WTC11 (cell line): ENCODE results near the gene NRROS.

Source experiments
- EMX1 ChIP-seq: fragments of 250-450 bp; sonication (Bioruptor Pico); IDR thresholded peaks from 2 replicates; pipeline ENCODE4 v1.8.0; 2021; ENCODE audit warnings: mild to moderate bottlenecking
- ETV6 ChIP-seq: sonication (generic); formaldehyde crosslinking; IDR thresholded peaks from 2 replicates; pipeline ENCODE4 v1.8.1; 2022; ENCODE audit warnings: mild to moderate bottlenecking, missing genetic modification reagents
- JUN ChIP-seq: sonication (generic); formaldehyde crosslinking; IDR thresholded peaks from 2 replicates; pipeline ENCODE4 v1.8.0; 2023; ENCODE audit warnings: mild to moderate bottlenecking, missing genetic modification reagents
- SP1 ChIP-seq: sonication (generic); formaldehyde crosslinking; conservative IDR thresholded peaks from 2 replicates; pipeline ENCODE4 v1.8.1; 2022; ENCODE audit warnings: missing genetic modification reagents
- ZNF263 ChIP-seq: sonication (generic); formaldehyde crosslinking; IDR thresholded peaks from 2 replicates; pipeline ENCODE4 v1.8.1; 2022; ENCODE audit warnings: low read depth, mild to moderate bottlenecking, moderate library complexity, missing genetic modification reagents
- TF ChIP-seq, protein P1 (sequence below): sonication (generic); formaldehyde crosslinking; IDR thresholded peaks from 2 replicates; pipeline ENCODE4 v1.8.1; 2023; ENCODE audit warnings: mild to moderate bottlenecking, missing genetic modification reagents, moderate library complexity
- TF ChIP-seq, protein P2 (sequence below): fragments of 200-600 bp; IDR thresholded peaks from 2 replicates; pipeline ENCODE4 v1.8.0; 2022; ENCODE audit warnings: antibody characterized with exemption
- TF ChIP-seq, protein P3 (sequence below): sonication (generic); formaldehyde crosslinking; IDR thresholded peaks from 2 replicates; pipeline ENCODE4 v1.8.1; 2023; ENCODE audit warnings: mild to moderate bottlenecking, missing genetic modification reagents, moderate library complexity

DNA sequence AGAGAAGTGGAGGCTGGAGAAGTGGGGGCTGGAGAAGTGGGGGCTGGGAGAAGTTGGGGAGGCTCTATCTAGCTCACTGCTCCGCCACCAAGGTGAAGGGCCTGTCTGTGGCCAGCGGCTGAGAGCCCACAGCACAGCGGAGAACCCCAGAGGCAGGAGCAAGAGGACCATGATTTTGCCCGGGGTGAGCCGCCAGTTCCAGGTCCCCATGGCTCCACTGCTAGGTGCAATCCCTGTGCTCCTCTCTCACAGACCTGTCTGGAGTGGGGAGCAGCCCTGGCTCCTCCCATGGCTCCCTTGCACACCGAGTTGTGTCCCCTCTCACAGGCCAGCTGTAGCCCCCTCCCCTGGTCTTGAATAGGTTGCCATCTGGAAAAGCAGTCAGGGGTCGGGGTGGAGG lies 4.7 kb upstream of the NRROS start:
- TF ChIP-seq, protein P1, sequence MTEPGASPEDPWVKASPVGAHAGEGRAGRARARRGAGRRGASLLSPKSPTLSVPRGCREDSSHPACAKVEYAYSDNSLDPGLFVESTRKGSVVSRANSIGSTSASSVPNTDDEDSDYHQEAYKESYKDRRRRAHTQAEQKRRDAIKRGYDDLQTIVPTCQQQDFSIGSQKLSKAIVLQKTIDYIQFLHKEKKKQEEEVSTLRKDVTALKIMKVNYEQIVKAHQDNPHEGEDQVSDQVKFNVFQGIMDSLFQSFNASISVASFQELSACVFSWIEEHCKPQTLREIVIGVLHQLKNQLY (CRISPR knock-in tag), result no peak
- TF ChIP-seq JUN (CRISPR knock-in tag), result no peak
- TF ChIP-seq, protein P2, sequence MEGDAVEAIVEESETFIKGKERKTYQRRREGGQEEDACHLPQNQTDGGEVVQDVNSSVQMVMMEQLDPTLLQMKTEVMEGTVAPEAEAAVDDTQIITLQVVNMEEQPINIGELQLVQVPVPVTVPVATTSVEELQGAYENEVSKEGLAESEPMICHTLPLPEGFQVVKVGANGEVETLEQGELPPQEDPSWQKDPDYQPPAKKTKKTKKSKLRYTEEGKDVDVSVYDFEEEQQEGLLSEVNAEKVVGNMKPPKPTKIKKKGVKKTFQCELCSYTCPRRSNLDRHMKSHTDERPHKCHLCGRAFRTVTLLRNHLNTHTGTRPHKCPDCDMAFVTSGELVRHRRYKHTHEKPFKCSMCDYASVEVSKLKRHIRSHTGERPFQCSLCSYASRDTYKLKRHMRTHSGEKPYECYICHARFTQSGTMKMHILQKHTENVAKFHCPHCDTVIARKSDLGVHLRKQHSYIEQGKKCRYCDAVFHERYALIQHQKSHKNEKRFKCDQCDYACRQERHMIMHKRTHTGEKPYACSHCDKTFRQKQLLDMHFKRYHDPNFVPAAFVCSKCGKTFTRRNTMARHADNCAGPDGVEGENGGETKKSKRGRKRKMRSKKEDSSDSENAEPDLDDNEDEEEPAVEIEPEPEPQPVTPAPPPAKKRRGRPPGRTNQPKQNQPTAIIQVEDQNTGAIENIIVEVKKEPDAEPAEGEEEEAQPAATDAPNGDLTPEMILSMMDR, result no peak
- TF ChIP-seq ZNF263 (CRISPR knock-in tag), result no peak
- TF ChIP-seq ETV6, result no peak
- no peak for TF ChIP-seq SP1 (CRISPR knock-in tag)
- TF ChIP-seq EMX1, result no peak
- TF ChIP-seq, protein P3, sequence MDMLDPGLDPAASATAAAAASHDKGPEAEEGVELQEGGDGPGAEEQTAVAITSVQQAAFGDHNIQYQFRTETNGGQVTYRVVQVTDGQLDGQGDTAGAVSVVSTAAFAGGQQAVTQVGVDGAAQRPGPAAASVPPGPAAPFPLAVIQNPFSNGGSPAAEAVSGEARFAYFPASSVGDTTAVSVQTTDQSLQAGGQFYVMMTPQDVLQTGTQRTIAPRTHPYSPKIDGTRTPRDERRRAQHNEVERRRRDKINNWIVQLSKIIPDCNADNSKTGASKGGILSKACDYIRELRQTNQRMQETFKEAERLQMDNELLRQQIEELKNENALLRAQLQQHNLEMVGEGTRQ, result no peak
